Erythroblast (primary cell): Measurements from ENCODE around the gene EPHB2.

Experiments
- GATA1 ChIP-seq: IDR thresholded peaks from 2 replicates; pipeline ENCODE4 v1.6.1; 2011; ENCODE audit warnings: low read depth, mild to moderate bottlenecking, control low read depth, low read length, moderate library complexity
- POLR2A ChIP-seq: IDR thresholded peaks from 2 replicates; pipeline ENCODE4 v1.6.1; 2011; ENCODE audit warnings: mild to moderate bottlenecking, low read length

- TF ChIP-seq POLR2A (no peak), GATA1 (no peak)
Measured at GRCh38 chr1:22699681-22700520, 10.7 kb upstream of the EPHB2 start.
